ENCODE results near the gene GALNT14.

GRCh38 chr2:31078011-31078410 is 60.2 kb downstream of the GALNT14 start:
- TF ChIP-seq CTCF (conservative IDR thresholded peaks at IDR 0.05 in 1 of 2, IDR thresholded peaks at IDR 0.05 in 1 of 2; ENCODE audit: low read depth in 1 of 2, low read length in 2 of 2) (no peak), EZH2 (IDR thresholded peaks at IDR 0.05; ENCODE audit: low read length, missing control alignments) (no peak)

Measured in fibroblast of lung (primary cell).